Neural cell (in vitro differentiated cells): ENCODE results near the gene LRBA. TPM values are rescaled to one million over a fixed set of nuclear protein-coding genes. Genes with fewer than 3 reads are reported as not detected.
"Not testable (repeated sequence)": the region's sequence is repeated elsewhere in the genome, so short reads cannot be mapped to it uniquely, and the experiment has no call there.

Experiments
- H2AFZ ChIP-seq: fragments of 200-600, 300-800 bp; sonication (generic), shearing (Covaris generic); 2 replicates; pipeline ENCODE4 v1.6.0; 2014; ENCODE audit warnings: low read depth, mild to moderate bottlenecking, antibody characterized with exemption, low read length, moderate library complexity
- H3F3A ChIP-seq: fragments of 200-600 bp; shearing (Covaris generic); 2 replicates; pipeline ENCODE4 v1.6.1; 2016; ENCODE audit warnings: mild to moderate bottlenecking, moderate library complexity, mixed read lengths, antibody characterized with exemption, low read length; ENCODE audit not compliant: insufficient read depth, poor library complexity, severe bottlenecking
- H3K27ac ChIP-seq: fragments of 200-600, 300-800 bp; sonication (generic), shearing (Covaris generic); 2 replicates; pipeline ENCODE4 v1.5.1; 2014; ENCODE audit warnings: mild to moderate bottlenecking, low read length, moderate library complexity
- H3K27me3 ChIP-seq: fragments of 300-800, 200-600 bp; sonication (generic), shearing (Covaris generic); 2 replicates; pipeline ENCODE4 v1.6.0; 2014; ENCODE audit warnings: mild to moderate bottlenecking, low read depth, low read length, moderate library complexity; ENCODE audit not compliant: insufficient read depth
- H3K36me3 ChIP-seq: fragments of 300-800, 200-600 bp; sonication (generic), shearing (Covaris generic); 2 replicates; pipeline ENCODE4 v1.5.1; 2014; ENCODE audit warnings: mild to moderate bottlenecking, antibody characterized with exemption, low read length, moderate library complexity; ENCODE audit not compliant: insufficient read depth
- H3K4me2 ChIP-seq: fragments of 300-800, 200-600 bp; sonication (generic), shearing (Covaris generic); 2 replicates; pipeline ENCODE4 v1.6.0; 2014; ENCODE audit warnings: mild to moderate bottlenecking, low read length
- H3K4me3 ChIP-seq: fragments of 300-800, 200-600 bp; sonication (generic), shearing (Covaris generic); 2 replicates; pipeline ENCODE4 v1.5.1; 2014; ENCODE audit warnings: mild to moderate bottlenecking, low read length, moderate library complexity
- H3K79me2 ChIP-seq: fragments of 200-600 bp; shearing (Covaris generic); replicated peaks from 2 replicates; pipeline ENCODE4 v1.6.0; 2014; ENCODE audit warnings: mild to moderate bottlenecking, low read length, moderate library complexity; ENCODE audit not compliant: insufficient read depth
- H3K9ac ChIP-seq: fragments of 300-800, 200-600 bp; sonication (generic), shearing (Covaris generic); 2 replicates; pipeline ENCODE4 v1.6.1; 2016; ENCODE audit warnings: mild to moderate bottlenecking, low read length, mixed read lengths
- H3K9me2 ChIP-seq: fragments of 200-600 bp; shearing (Covaris generic); 2 replicates; pipeline ENCODE4 v1.6.1; 2016; ENCODE audit warnings: mild to moderate bottlenecking, low read length, mixed read lengths; ENCODE audit not compliant: insufficient read depth
- H3K9me3 ChIP-seq: fragments of 200-600, 300-800 bp; sonication (generic), shearing (Covaris generic); 2 replicates; pipeline ENCODE4 v1.6.1; 2016; ENCODE audit warnings: mild to moderate bottlenecking, mixed run types, low read length, moderate library complexity, mixed read lengths
- H4K20me1 ChIP-seq: fragments of 200-600 bp; shearing (Covaris generic); 2 replicates; pipeline ENCODE4 v1.6.1; 2016; ENCODE audit warnings: mild to moderate bottlenecking, mixed run types; ENCODE audit not compliant: insufficient read depth
- EP300 ChIP-seq: fragments of 450-650 bp; conservative IDR thresholded peaks from 2 replicates; pipeline ENCODE4 v1.6.1; 2014; ENCODE audit warnings: antibody characterized with exemption, mild to moderate bottlenecking, moderate library complexity; ENCODE audit not compliant: poor library complexity, severe bottlenecking
- EZH2 ChIP-seq: fragments of 200-600, 300-800 bp; shearing (Covaris generic), sonication (generic); IDR thresholded peaks from 2 replicates; pipeline ENCODE4 v1.6.1; 2014; ENCODE audit warnings: antibody characterized with exemption, low read length, borderline replicate concordance, mild to moderate bottlenecking; ENCODE audit not compliant: insufficient read depth, poor library complexity, severe bottlenecking
- MXI1 ChIP-seq: fragments of 450-650 bp; conservative IDR thresholded peaks from 2 replicates; pipeline ENCODE4 v1.6.1; 2014; ENCODE audit warnings: antibody characterized with exemption, mild to moderate bottlenecking; ENCODE audit not compliant: poor library complexity, severe bottlenecking
- POLR2AphosphoS5 ChIP-seq: IDR thresholded peaks from 2 replicates; pipeline ENCODE4 v1.6.1; 2012
- RAD21 ChIP-seq: fragments of 450-650 bp; conservative IDR thresholded peaks from 2 replicates; pipeline ENCODE4 v1.6.1; 2014; ENCODE audit warnings: antibody characterized with exemption, mild to moderate bottlenecking, moderate library complexity
- SMC3 ChIP-seq: fragments of 450-650 bp; conservative IDR thresholded peaks from 2 replicates; pipeline ENCODE4 v1.6.1; 2014; ENCODE audit warnings: antibody characterized with exemption, mild to moderate bottlenecking, moderate library complexity; ENCODE audit not compliant: poor library complexity
- TAF1 ChIP-seq: IDR thresholded peaks from 2 replicates; pipeline ENCODE4 v1.6.1; 2012; ENCODE audit warnings: low read depth
- polyA plus RNA-seq: library from polyadenylated mRNA; depleted of rRNA; stranded (reverse); fragments of >200 nt; gene quantifications from 2 replicates; pipeline ENCODE4 v1.2.3, GENCODE V29; 2014
- TF ChIP-seq, protein P1 (sequence below): IDR thresholded peaks from 2 replicates; pipeline ENCODE4 v1.6.1; 2012; ENCODE audit warnings: borderline replicate concordance
- TF ChIP-seq, protein P2 (sequence below): fragments of 450-650 bp; IDR thresholded peaks from 2 replicates; pipeline ENCODE4 v1.5.1; 2014; ENCODE audit warnings: antibody characterized with exemption, mild to moderate bottlenecking, moderate library complexity; ENCODE audit not compliant: poor library complexity, severe bottlenecking

LRBA gene
- polyA plus RNA-seq, 1 donor from 2014 or later: 7.1 TPM

DNA sequence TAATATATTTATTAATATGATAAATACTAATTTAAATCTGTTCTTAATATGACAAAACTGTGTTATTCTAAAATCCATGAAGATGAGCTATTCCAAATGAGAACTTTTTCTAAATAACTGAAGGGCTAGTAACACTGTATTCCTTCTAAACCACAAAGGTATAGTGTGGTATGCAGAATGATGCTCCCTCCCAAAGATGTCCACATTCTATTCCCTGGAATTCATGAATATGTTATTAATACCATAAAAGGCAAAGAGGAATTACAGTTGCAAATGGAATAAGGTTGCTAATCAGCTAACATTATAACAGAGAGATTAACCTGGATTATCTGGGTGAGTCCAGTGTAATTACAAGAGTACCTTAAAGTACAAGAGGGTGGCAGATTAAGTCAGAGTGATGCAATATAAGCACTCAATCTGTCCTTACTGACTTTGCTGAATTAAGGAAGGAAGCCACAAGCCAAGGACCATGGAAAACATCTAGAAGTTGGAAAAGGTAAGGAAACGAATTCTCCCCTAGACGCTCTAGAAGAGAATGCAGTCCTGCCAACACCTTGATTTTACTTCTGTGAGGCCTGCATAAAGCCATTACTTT, 453.8 kb downstream of the LRBA start:
- Histone ChIP-seq H3F3A (no peaks in the 10 kb centered on the region), H3K27ac (no peak overlapping the region), H3K27me3 (no peaks in the 10 kb centered on the region), H3K79me2 (no peaks in the 10 kb centered on the region), H3K9ac (no peak overlapping the region), H2AFZ (no peak overlapping the region), H3K4me3 (no peak overlapping the region), H3K9me2 (no peaks in the 10 kb centered on the region), H3K9me3 (no peaks in the 10 kb centered on the region), H3K36me3 (no peaks in the 10 kb centered on the region), H3K4me2 (no peak overlapping the region), H4K20me1 (no peaks in the 10 kb centered on the region)
- TF ChIP-seq MXI1 (no peak), EP300 (no peak), POLR2AphosphoS5 (no peak)
- TF ChIP-seq, protein P1, sequence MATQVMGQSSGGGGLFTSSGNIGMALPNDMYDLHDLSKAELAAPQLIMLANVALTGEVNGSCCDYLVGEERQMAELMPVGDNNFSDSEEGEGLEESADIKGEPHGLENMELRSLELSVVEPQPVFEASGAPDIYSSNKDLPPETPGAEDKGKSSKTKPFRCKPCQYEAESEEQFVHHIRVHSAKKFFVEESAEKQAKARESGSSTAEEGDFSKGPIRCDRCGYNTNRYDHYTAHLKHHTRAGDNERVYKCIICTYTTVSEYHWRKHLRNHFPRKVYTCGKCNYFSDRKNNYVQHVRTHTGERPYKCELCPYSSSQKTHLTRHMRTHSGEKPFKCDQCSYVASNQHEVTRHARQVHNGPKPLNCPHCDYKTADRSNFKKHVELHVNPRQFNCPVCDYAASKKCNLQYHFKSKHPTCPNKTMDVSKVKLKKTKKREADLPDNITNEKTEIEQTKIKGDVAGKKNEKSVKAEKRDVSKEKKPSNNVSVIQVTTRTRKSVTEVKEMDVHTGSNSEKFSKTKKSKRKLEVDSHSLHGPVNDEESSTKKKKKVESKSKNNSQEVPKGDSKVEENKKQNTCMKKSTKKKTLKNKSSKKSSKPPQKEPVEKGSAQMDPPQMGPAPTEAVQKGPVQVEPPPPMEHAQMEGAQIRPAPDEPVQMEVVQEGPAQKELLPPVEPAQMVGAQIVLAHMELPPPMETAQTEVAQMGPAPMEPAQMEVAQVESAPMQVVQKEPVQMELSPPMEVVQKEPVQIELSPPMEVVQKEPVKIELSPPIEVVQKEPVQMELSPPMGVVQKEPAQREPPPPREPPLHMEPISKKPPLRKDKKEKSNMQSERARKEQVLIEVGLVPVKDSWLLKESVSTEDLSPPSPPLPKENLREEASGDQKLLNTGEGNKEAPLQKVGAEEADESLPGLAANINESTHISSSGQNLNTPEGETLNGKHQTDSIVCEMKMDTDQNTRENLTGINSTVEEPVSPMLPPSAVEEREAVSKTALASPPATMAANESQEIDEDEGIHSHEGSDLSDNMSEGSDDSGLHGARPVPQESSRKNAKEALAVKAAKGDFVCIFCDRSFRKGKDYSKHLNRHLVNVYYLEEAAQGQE: no peak
- TF ChIP-seq, protein P2, sequence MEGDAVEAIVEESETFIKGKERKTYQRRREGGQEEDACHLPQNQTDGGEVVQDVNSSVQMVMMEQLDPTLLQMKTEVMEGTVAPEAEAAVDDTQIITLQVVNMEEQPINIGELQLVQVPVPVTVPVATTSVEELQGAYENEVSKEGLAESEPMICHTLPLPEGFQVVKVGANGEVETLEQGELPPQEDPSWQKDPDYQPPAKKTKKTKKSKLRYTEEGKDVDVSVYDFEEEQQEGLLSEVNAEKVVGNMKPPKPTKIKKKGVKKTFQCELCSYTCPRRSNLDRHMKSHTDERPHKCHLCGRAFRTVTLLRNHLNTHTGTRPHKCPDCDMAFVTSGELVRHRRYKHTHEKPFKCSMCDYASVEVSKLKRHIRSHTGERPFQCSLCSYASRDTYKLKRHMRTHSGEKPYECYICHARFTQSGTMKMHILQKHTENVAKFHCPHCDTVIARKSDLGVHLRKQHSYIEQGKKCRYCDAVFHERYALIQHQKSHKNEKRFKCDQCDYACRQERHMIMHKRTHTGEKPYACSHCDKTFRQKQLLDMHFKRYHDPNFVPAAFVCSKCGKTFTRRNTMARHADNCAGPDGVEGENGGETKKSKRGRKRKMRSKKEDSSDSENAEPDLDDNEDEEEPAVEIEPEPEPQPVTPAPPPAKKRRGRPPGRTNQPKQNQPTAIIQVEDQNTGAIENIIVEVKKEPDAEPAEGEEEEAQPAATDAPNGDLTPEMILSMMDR: no peak

- H3K9ac ChIP-seq, H3K9me3 ChIP-seq, H3K79me2 ChIP-seq: not testable (repeated sequence)
Measured at GRCh38 chr4:150557811-150558210, 457.3 kb downstream of the LRBA start.

DNA sequence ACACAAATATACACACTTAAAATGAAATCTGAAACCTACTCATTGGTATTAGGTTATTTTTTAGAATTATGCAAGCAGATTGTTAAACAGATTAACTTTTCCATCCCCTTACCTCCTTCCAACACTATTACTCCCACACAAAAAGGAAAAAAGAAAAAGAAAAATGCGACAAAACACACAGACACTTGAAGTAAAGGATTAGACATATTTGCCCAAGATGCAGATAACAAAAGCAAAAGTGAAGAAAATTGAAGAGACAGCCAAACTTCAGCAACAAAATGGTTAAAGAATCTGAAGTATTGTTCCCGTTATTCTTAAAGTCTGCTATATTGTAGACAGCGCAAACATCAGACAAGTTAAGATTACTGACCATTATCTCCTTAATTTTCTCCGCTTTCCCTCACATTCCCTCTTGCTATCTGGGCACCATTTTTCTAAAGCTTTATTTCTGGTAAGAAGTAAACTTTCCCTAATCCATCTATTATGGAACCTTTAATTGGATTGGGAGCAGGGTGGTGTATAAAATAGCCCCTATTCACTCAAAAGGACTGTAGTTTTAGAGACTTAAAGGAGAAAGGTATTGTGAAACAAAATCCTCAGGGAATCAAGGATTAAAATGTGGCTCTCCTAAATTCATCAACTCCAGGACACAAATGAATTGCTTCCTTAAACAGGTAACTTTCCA, 467.8 kb downstream of the LRBA start:
- no peak overlapping the region for H3K4me2 ChIP-seq
- H3K79me2 ChIP-seq: no peaks in the 10 kb centered on the region
- H3K27me3 ChIP-seq: peaks cover 75% of the 10 kb centered on the region
- no peaks in the 10 kb centered on the region for H3F3A ChIP-seq
- H3K9me3 ChIP-seq: no peaks in the 10 kb centered on the region
- TF ChIP-seq POLR2AphosphoS5 (no peak), EZH2 (no peak), SMC3 (no peak), MXI1 (no peak), RAD21 (no peak), EP300 (no peak), TAF1 (no peak)
- TF ChIP-seq, protein P1: no peak
- TF ChIP-seq, protein P2: no peak
- no peak overlapping the region for H3K4me3 ChIP-seq
- no peak overlapping the region for H3K27ac ChIP-seq
- H2AFZ ChIP-seq: no peak overlapping the region
- no peaks in the 10 kb centered on the region for H3K9me2 ChIP-seq
- H3K9ac ChIP-seq: no peak overlapping the region
- no peaks in the 10 kb centered on the region for H4K20me1 ChIP-seq
- H3K36me3 ChIP-seq: no peaks in the 10 kb centered on the region

More at GRCh38 chr4:150557811-150558210, 457.3 kb downstream of the LRBA start:
- not testable (repeated sequence) for H3K36me3 ChIP-seq, H2AFZ ChIP-seq, H3K4me2 ChIP-seq, H3K27ac ChIP-seq, H3K4me3 ChIP-seq, H4K20me1 ChIP-seq, H3F3A ChIP-seq, H3K27me3 ChIP-seq, H3K9me2 ChIP-seq
